Muscle layer of duodenum (tissue), 2 donors: ENCODE data around the gene ABHD15.

Source experiments
- H3K27ac ChIP-seq: one replicate; pipeline ENCODE4 v1.7.0; 2013; ENCODE audit warnings: mild to moderate bottlenecking, low read length
- H3K27me3 ChIP-seq: one replicate; pipeline ENCODE4 v1.7.0; 2013; ENCODE audit warnings: low read depth, mild to moderate bottlenecking, control low read depth, low read length
- H3K36me3 ChIP-seq, 2 donors: one replicate each; pipeline ENCODE4 v1.7.0; 2013; ENCODE audit warnings: low read length in 2 of 2, control low read depth in 1 of 2, mild to moderate bottlenecking in 1 of 2; ENCODE audit not compliant: insufficient read depth in 2 of 2, control insufficient read depth in 1 of 2
- H3K4me1 ChIP-seq, 2 donors: one replicate each; pipeline ENCODE4 v1.7.0; 2013; ENCODE audit warnings: low read length in 2 of 2, mild to moderate bottlenecking in 2 of 2, control low read depth in 1 of 2, moderate library complexity in 1 of 2; ENCODE audit not compliant: insufficient read depth in 2 of 2, control insufficient read depth in 1 of 2
- H3K4me3 ChIP-seq, 2 donors: one replicate each; pipeline ENCODE4 v1.7.0; 2013; ENCODE audit warnings: low read length in 2 of 2, low read depth in 1 of 2, mild to moderate bottlenecking in 1 of 2
- H3K9me3 ChIP-seq, 2 donors: one replicate each; pipeline ENCODE4 v1.7.0; 2013; ENCODE audit warnings: low read length in 2 of 2, control low read depth in 1 of 2, mild to moderate bottlenecking in 1 of 2; ENCODE audit not compliant: control insufficient read depth in 1 of 2
- donor health status: healthy.

ABHD15 gene

GRCh38 chr17:29577001-29577370, 10.1 kb upstream of the ABHD15 start:
- no peaks in the 10 kb centered on the region for H3K9me3 ChIP-seq
- H3K4me1 ChIP-seq, result peaks cover 0 to 28% of the 10 kb centered on the region in 2 donors
- peaks cover 10 to 60% of the 10 kb centered on the region in 2 donors for H3K36me3 ChIP-seq
- H3K27ac ChIP-seq, result no peak overlapping the region
- H3K27me3 ChIP-seq, result no peaks in the 10 kb centered on the region
- H3K4me3 ChIP-seq, result no peak overlapping the region

DNA sequence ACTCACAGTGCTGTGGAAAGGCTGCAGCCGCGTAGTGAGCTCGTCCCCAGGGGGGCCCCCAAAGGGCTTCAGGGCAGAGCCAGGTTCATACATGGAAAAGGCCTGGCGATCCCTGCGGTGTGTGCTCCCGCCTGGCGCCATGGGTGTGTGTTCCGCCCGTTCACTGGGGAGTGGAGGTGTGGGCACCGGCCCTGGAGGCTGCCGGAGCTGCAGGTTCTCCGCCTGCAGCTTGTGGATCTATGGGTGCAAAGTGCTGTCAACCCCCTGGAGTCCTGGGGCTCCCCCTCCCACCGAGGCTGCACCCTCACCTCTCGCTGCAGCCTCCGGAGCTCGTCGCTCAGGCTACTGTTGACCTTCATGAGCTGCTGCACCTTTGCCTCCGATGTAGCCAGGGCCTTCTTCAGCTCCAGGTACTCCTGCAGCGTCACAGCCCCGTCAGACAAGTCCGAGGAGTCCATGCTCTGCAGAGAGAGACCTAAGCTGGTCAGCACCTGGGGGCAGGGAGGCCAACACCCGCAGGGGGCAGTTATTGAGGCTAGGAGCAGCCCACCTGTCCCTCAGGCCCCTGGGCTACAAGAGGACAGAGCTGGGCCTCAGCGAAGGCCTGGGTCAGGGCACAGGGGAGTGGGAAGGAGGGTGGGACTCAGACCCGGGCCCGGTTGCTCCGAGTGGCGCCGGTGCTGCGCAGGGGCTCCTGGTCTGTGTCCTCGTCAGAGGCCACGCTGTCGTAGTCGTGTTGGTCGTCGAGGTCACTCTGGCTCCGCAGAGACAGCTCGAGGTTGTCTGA, 9.6 kb upstream of the ABHD15 start:
- peaks cover 9 to 54% of the 10 kb centered on the region in 2 donors for H3K36me3 ChIP-seq
- peaks cover 0 to 33% of the 10 kb centered on the region in 2 donors for H3K4me1 ChIP-seq
- H3K4me3 ChIP-seq, result no peak overlapping the region
- no peaks in the 10 kb centered on the region for H3K27me3 ChIP-seq
- H3K27ac ChIP-seq, result no peak overlapping the region
- no peaks in the 10 kb centered on the region for H3K9me3 ChIP-seq

DNA sequence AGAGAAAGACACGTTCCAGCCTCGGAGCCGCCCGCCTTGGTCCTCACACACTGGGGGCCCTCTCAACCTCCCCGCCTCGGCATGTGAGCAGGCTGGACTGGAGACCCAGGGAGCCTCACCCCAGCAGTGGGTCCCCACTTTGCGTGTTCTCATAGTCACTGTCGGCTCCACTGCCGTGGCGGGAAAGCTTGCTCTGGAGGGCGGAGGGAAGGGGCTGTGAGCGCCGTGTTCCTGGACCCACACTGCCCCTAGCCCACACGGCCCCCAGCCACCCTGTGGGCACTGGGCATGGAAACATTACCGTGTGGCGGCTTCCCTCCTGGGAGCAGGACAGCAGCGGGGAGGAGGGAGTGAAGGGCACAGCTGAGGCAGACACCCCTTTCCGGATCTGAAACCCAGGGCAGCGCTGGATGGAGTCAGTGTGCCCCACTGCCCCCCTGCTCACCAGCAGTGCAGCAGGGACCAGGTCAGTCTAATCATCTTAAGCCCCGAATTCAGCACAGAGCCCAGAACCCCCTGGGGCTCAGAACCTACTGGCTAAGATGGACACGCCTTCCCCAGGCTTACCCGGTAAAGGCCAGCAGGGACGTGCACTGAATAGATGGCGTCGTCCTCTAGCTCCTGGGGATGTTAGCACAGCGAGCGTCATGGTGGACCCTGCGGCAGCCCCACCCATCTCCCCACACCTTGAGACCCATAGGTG, 8.8 kb upstream of the ABHD15 start:
- Histone ChIP-seq H3K4me1 (peaks cover 0 to 33% of the 10 kb centered on the region in 2 donors), H3K4me3 (no peak overlapping the region)

DNA sequence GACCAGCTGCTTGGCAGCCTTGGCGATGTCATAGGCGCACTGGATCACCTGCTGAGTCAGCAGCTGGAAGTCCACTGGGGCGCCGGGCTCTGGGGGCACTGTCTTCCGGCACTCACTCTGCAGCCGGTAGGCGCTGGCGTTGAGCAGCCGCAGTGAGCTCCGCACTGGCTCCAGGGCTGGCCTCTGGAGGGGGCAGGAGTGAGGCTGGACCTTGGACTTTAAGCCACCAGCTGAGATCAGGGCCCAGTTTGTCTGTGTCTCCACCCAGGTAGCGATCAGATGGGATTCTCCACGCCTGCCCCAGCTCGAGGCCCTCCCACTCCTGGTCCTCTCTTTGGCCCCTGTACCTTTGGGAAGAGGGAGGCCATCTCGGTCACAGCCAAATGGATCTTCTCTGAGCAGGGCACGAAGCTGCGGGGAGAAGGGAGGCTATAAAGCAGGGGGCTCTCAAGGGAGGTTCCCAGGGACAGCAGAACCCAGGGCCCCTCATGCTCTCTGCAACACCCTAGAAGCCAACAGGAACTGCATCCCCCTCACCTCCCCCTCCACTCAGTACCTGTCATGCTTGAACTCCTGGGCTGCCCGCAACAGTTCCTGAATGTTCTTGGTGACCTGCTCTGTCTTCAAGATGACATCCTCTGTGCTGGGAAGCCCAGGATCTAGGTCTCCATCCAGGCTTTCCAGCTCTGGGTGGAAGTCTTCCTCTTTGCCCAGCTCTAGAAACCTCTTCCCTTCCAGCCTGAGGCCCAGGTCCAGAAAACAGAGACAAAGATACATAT, 8.1 kb upstream of the ABHD15 start:
- H3K27me3 ChIP-seq, result no peaks in the 10 kb centered on the region
- no peak overlapping the region for H3K27ac ChIP-seq
- H3K4me3 ChIP-seq, result no peak overlapping the region
- no peaks in the 10 kb centered on the region for H3K9me3 ChIP-seq
- H3K36me3 ChIP-seq, result peaks cover 9 to 49% of the 10 kb centered on the region in 2 donors
- peaks cover 0 to 33% of the 10 kb centered on the region in 2 donors for H3K4me1 ChIP-seq

More for the DNA sequence above, 8.8 kb upstream of the ABHD15 start:
- peaks cover 9 to 49% of the 10 kb centered on the region in 2 donors for H3K36me3 ChIP-seq
- no peaks in the 10 kb centered on the region for H3K9me3 ChIP-seq
- H3K27ac ChIP-seq, result no peak overlapping the region
- H3K27me3 ChIP-seq, result no peaks in the 10 kb centered on the region

DNA sequence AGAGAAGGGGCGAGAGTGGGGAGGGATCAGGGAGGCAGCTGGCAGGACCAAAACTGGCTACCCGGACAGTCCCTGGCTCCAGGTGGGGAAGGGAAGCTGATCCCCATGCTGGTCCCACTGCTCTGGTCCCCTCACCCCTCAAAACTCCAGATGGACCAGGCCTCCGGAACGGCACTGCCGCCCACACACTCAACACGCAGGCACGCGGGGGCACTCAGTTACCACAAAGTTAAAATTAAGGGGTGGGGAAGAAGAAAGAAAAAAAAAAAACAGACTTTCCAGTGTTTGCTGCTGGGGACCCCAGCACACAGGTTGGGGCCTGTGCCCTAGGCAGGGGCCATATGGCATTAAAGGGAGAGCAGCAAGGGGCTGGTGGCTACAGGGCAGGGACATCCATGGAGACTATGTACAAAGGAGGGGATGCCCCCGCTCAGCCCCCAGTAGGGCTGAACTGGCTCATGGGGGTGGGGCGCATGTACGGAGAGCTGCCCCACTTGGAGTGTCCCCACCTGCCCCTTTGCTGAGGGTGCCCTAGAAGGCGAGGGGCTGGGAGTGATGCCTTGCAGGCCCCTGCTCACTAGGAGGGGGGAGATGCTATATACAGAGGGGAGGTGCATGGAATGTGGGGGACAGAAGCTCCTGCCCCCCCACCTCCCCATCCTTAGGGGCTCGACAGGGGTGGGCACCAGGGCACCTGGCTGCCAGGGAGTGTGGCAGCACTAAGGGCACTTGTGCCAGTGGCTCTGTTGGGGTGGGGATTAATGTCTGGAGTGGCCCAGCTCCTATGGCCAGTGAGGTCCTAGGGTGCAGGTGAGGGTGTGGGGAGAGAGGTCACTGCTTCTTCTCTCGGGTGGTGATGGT, 7.3 kb upstream of the ABHD15 start:
- Histone ChIP-seq H3K27ac (no peak overlapping the region), H3K4me1 (peaks cover 5 to 39% of the 10 kb centered on the region in 2 donors), H3K4me3 (no peak overlapping the region), H3K9me3 (no peaks in the 10 kb centered on the region), H3K27me3 (no peaks in the 10 kb centered on the region), H3K36me3 (peaks cover 9 to 49% of the 10 kb centered on the region in 2 donors)

DNA sequence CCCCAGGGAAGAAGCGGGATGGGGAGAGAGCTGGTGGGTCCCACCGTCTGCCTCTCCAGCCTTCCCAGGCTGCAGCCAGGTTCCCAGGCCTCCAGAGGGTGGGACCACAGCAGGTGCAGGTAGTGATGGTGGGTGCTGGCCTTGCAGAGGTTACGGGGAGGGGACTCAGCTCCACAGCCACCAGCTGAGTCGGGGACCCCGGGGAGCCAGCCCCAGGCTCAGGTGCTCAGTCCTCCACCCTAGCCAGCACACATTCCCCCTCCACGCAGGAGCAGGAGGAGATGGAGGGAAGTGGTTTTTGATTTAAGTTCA, 6.7 kb upstream of the ABHD15 start:
- no peak overlapping the region for H3K27ac ChIP-seq
- no peak overlapping the region for H3K4me3 ChIP-seq
- no peaks in the 10 kb centered on the region for H3K9me3 ChIP-seq
- H3K36me3 ChIP-seq, result peaks cover 9 to 49% of the 10 kb centered on the region in 2 donors
- H3K27me3 ChIP-seq, result no peaks in the 10 kb centered on the region
- H3K4me1 ChIP-seq, result peaks cover 5 to 43% of the 10 kb centered on the region in 2 donors

DNA sequence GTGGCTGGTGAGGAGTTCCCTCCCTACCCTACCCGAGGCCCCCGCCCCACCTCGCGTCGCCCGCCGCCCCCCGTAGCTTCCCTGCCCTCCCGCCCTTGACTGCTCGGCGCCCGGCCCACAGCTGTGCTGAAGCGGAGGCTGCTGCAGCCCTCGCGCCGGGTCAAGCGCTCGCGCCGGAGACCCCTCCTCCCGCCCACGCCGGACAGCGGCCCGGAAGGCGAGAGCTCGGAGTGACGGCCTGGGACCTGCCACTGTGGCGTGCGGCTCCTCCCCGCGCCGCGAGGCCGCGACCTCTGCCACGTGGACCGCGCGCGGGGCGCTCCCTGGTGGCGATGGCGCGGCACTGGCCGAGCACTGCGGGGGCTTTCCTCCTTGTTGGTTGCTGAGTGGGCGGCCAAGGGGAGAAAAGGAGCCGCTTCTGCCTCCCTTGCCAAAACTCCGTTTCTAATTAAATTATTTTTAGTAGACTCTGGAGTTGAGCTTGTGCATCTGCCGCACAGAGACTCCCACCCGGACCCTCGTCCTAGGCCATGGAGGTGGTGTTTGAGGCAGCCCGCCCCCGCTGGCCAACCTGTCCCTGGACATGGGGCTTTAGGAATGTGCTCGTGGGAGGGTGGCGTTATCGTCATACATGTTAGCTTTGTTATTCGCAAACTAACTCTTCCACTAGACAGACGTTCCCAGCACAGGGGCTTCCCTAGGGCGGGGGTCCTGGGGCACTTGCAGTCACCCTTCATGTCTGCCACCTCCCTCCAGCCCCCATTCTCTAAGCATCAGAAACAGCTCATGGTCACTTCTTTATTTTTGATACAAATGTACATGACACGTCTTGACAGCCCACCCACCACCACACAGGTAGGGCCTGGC, 6.1 kb upstream of the ABHD15 start:
- Histone ChIP-seq H3K36me3 (peaks cover 5 to 43% of the 10 kb centered on the region in 2 donors), H3K4me3 (peak overlapping the region in 1 of 2 donors; percentile 54), H3K9me3 (no peaks in the 10 kb centered on the region), H3K4me1 (peaks cover 5 to 38% of the 10 kb centered on the region in 2 donors), H3K27ac (no peak overlapping the region), H3K27me3 (no peaks in the 10 kb centered on the region)

DNA sequence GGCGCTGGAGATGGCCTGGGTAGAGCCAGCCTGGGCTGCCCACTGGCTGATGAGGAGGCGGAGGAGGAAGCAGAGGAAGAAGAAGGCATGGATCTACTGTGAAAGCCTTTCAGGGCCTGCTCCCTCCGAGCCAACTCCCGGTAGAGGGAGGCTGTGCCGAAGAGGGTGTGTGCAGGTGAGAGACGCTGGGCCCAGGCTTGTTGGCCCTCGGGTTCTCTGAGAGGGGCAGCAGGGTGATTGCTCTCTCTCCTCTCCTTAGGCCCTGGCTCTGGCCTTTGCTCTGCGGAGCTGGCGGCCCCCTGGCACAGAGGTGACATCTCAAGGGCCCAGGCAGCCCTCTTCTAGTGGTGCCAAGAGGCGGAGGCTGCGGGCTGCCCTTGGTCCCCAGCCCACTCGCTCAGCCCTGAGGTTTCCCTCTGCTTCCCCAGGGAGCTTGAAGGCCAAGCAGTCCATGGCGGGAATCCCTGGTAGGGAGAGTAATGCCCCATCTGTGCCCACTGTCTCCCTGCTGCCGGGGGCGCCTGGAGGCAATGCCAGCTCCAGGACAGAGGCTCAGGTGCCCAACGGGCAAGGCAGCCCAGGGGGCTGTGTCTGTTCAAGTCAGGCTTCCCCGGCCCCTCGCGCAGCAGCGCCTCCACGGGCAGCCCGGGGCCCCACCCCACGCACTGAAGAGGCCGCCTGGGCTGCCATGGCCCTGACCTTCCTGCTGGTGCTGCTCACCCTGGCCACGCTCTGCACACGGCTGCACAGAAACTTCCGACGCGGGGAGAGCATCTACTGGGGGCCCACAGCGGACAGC, 5.2 kb upstream of the ABHD15 start:
- H3K27ac ChIP-seq, result no peak overlapping the region
- peaks cover 5 to 35% of the 10 kb centered on the region in 2 donors for H3K36me3 ChIP-seq
- H3K4me3 ChIP-seq, result peak overlapping the region in 1 of 2 donors; percentile 54
- H3K9me3 ChIP-seq, result no peaks in the 10 kb centered on the region
- peaks cover 5 to 30% of the 10 kb centered on the region in 2 donors for H3K4me1 ChIP-seq
- H3K27me3 ChIP-seq, result no peaks in the 10 kb centered on the region

DNA sequence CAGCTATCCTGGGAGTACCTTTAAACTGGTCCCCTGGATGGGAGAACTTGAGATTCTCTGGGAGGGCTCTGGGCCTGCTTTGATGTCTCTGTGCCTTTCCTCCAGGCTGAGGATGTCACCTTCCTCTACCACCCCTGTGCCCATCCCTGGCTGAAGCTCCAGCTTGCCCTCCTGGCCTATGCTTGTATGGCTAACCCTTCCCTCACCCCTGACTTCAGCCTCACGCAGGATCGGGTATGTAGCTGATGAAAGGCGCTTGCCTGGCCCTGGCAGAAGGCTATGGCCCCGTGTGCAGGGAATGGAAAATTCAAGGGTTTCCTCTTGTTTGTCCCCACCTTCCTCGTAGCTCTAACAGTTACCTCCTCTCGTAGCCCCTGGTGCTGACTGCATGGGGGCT, 4.6 kb upstream of the ABHD15 start:
- Histone ChIP-seq H3K9me3 (no peaks in the 10 kb centered on the region), H3K4me3 (no peak overlapping the region), H3K27me3 (no peaks in the 10 kb centered on the region), H3K36me3 (peaks cover 5 to 29% of the 10 kb centered on the region in 2 donors), H3K4me1 (peaks cover 5 to 32% of the 10 kb centered on the region in 2 donors), H3K27ac (no peak overlapping the region)
